ENCODE data around the gene ZNF428. TPM values are rescaled to one million over a fixed set of nuclear protein-coding genes. Genes with fewer than 3 reads are reported as not detected.

ZNF428 gene
- total RNA-seq, 4 donors from 2014 or later, result 33.9 to 54.1 (median 45.0) TPM

DNA sequence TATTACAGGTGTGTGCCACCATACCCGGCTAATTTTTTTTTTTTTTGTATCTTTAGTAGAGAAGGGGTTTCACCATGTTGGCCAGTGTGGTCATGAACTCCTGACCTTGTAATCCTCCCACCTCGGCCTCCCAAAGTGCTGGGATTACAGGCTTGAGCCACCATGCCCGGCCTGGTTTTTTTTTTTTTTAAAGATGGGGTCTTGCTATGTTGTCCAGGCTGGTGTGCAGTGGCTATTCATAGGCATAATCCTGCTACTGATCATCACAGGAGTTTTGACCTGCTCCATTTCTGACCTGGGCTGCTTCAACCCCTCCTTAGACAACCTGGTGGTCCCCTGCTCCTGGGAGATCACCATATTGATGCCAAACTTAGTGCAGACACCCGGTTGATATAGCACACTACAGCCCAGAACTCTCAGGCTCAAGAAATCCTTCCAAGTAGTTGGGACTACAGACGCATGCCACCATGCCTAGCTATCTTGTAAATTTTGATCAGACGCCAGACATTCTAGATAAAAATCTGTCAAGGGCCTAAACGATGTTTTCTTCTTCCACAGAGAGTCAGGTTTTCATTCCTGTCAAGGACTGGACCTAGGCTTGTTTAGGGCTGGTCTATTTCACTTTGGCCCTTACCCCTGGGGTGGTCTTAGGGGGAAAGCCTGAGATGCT, 41.0 kb upstream of the ZNF428 start:
- no peak overlapping the region for H3K4me3 ChIP-seq
- peaks cover 0 to 32% of the 10 kb centered on the region in 2 donors for H3K36me3 ChIP-seq
- no peak for ATAC-seq
- H3K4me1 ChIP-seq, result no peaks in the 10 kb centered on the region
- H3K27ac ChIP-seq, result no peak overlapping the region
- peaks cover 0 to 8% (median 0%) of the 10 kb centered on the region in 3 donors for H3K9me3 ChIP-seq
- no peak for TF ChIP-seq POLR2AphosphoS5 (IDR thresholded peaks at IDR 0.05)
- TF ChIP-seq, protein P1, sequence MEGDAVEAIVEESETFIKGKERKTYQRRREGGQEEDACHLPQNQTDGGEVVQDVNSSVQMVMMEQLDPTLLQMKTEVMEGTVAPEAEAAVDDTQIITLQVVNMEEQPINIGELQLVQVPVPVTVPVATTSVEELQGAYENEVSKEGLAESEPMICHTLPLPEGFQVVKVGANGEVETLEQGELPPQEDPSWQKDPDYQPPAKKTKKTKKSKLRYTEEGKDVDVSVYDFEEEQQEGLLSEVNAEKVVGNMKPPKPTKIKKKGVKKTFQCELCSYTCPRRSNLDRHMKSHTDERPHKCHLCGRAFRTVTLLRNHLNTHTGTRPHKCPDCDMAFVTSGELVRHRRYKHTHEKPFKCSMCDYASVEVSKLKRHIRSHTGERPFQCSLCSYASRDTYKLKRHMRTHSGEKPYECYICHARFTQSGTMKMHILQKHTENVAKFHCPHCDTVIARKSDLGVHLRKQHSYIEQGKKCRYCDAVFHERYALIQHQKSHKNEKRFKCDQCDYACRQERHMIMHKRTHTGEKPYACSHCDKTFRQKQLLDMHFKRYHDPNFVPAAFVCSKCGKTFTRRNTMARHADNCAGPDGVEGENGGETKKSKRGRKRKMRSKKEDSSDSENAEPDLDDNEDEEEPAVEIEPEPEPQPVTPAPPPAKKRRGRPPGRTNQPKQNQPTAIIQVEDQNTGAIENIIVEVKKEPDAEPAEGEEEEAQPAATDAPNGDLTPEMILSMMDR (IDR thresholded peaks at IDR 0.05), result no peak
- no peak for TF ChIP-seq EP300 (IDR thresholded peaks at IDR 0.05)
- no peak for TF ChIP-seq POLR2A (IDR thresholded peaks at IDR 0.05)
- H3K27me3 ChIP-seq, result no peaks in the 10 kb centered on the region
- 80 to 85% methylated on average over 3 to 6 of the region's 7 CpGs for WGBS, 2 donors (ENCODE audit: low coverage in 1 of 2)

DNA sequence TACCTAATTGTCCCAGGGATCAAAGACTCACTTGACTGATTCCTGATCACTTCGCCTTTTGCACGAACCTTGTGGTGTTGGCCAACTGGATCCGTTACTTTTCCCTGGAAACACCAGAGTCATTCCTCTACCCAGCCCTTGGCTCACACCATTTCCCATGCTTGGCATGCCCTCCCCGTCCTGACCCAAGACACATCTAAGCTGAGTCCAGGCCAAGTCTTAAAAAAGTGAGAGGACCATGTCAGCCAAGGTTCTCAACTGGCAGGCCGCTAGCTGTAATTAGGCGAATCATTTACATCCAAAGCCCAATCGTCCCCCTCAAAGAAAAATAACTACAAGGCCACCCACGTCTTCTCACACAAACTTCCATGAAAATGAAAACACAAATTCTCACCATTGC, 39.1 kb upstream of the ZNF428 start:
- Histone ChIP-seq H3K9me3 (peaks cover 0 to 8% (median 0%) of the 10 kb centered on the region in 3 donors), H3K4me3 (no peak overlapping the region), H3K27ac (no peak overlapping the region), H3K36me3 (peaks cover 0 to 35% of the 10 kb centered on the region in 2 donors), H3K4me1 (no peaks in the 10 kb centered on the region), H3K27me3 (no peaks in the 10 kb centered on the region)
- 96 to 98% methylated on average over 7 to 8 of the region's 8 CpGs for WGBS, 2 donors (ENCODE audit: low coverage in 1 of 2)
- no peak for ATAC-seq
- TF ChIP-seq EP300 (IDR thresholded peaks at IDR 0.05) (no peak), POLR2AphosphoS5 (IDR thresholded peaks at IDR 0.05) (no peak), POLR2A (IDR thresholded peaks at IDR 0.05) (no peak)
- TF ChIP-seq, protein P1 (IDR thresholded peaks at IDR 0.05), result no peak

DNA sequence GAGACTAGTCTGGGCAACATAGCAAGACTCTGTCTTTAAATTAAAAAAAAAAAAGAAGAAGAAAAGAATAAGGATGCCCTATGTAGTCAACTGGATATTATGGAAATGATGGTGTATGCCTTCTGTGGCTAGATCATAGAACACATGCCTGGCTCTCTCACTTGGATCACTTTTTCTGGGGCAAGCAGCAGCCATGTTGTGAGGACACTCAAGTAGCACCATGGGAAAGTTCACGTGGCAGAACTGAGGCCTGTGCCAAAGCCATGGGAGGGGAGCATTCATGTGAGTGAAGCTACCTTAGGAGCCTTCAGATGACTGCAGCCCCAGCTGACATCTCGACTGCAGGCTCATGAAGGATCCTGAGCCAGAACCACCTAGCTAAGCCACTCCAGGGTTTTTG, 38.6 kb upstream of the ZNF428 start:
- no peak overlapping the region for H3K4me3 ChIP-seq
- no peak for ATAC-seq
- TF ChIP-seq POLR2AphosphoS5 (IDR thresholded peaks at IDR 0.05), result no peak
- TF ChIP-seq POLR2A (IDR thresholded peaks at IDR 0.05), result no peak
- TF ChIP-seq, protein P1 (IDR thresholded peaks at IDR 0.05), result no peak
- no peak for TF ChIP-seq EP300 (IDR thresholded peaks at IDR 0.05)
- H3K27me3 ChIP-seq, result no peaks in the 10 kb centered on the region
- H3K36me3 ChIP-seq, result peaks cover 0 to 40% of the 10 kb centered on the region in 2 donors
- H3K4me1 ChIP-seq, result no peaks in the 10 kb centered on the region
- peaks cover 0 to 8% (median 0%) of the 10 kb centered on the region in 3 donors for H3K9me3 ChIP-seq
- no peak overlapping the region for H3K27ac ChIP-seq
- WGBS, 2 donors (ENCODE audit: low coverage in 1 of 2), result 100% methylated on average over 1 of the region's 2 CpGs; no CpG with 5 or more reads in 1 of the 2 donors

DNA sequence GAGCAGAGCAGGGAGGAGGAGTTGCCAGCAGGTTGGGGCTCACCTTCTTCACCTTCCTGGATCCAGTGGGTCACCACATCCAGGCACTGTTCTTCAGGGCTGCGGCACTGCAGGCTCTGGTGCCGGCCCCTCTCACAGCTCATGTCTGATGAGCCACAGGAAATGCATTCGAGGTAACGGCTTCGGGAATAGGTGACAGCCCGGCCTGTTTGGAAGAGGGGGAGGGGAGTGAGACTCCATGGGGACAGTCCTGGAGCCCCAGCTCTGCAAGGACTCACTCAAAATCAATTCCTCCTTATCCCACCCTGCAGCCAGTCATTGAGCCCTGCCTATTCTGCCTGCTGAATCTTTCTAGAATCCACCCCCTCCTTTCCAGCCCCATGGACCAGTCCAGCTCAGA, 37.0 kb upstream of the ZNF428 start:
- no peak for TF ChIP-seq POLR2A (IDR thresholded peaks at IDR 0.05)
- TF ChIP-seq, protein P1 (IDR thresholded peaks at IDR 0.05), result no peak
- TF ChIP-seq EP300 (IDR thresholded peaks at IDR 0.05), result no peak
- TF ChIP-seq POLR2AphosphoS5 (IDR thresholded peaks at IDR 0.05), result no peak
- Histone ChIP-seq H3K27me3 (no peaks in the 10 kb centered on the region), H3K27ac (no peak overlapping the region), H3K9me3 (peaks cover 0 to 8% (median 0%) of the 10 kb centered on the region in 3 donors), H3K4me1 (peaks cover 0 to 10% (median 0%) of the 10 kb centered on the region in 3 donors), H3K36me3 (peaks cover 0 to 41% of the 10 kb centered on the region in 2 donors), H3K4me3 (no peak overlapping the region)
- ATAC-seq, result no peak
- WGBS, 2 donors (ENCODE audit: low coverage in 1 of 2), result 79% methylated on average over 4 of the region's 6 CpGs; no CpG with 5 or more reads in 1 of the 2 donors

DNA sequence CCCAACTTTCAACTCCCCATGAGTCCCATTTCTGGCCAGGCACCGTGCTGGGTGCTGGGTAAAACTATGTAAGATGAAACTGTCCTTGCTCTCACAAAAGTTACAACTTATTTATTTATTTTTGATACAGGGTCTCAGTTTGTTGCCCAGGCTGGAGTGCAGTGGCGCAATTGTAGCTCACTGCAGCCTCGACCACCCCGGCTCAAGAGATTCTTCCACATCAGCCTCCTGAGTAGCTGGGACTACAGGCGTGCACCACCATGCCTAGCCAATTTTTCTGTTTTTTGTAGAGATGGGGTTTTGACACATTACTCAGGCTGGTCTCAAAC, 33.1 kb upstream of the ZNF428 start:
- peak; percentile 13 for ATAC-seq
- no peak overlapping the region for H3K27ac ChIP-seq
- no peak for TF ChIP-seq POLR2A (IDR thresholded peaks at IDR 0.05)
- no peak for TF ChIP-seq EP300 (IDR thresholded peaks at IDR 0.05)
- no peak for TF ChIP-seq POLR2AphosphoS5 (IDR thresholded peaks at IDR 0.05)
- TF ChIP-seq, protein P1 (IDR thresholded peaks at IDR 0.05), result no peak

More for the DNA sequence above, 33.1 kb upstream of the ZNF428 start:
- Histone ChIP-seq H3K9me3 (no peaks in the 10 kb centered on the region), H3K36me3 (peaks cover 0 to 59% of the 10 kb centered on the region in 2 donors), H3K27me3 (no peaks in the 10 kb centered on the region), H3K4me3 (no peak overlapping the region), H3K4me1 (peaks cover 0 to 10% (median 0%) of the 10 kb centered on the region in 3 donors)
- 67 to 71% methylated on average over 4 to 5 of the region's 5 CpGs for WGBS, 2 donors (ENCODE audit: low coverage in 1 of 2)

All from gastroesophageal sphincter (tissue), 4 donors.